Measurements from ENCODE around the gene RANBP1. TPM values are rescaled to one million over a fixed set of nuclear protein-coding genes. Genes with fewer than 3 reads are reported as not detected.
A peak's percentile ranks its signal among the peaks of the same experiment; 100 is the strongest.

The RANBP1 gene
- total and polyA plus RNA-seq, 2 of the 13 experiments (the other 11 are each of a cell fraction or from before 2014, with no cell fraction given) = 181 to 492 TPM

GRCh38 chr22:20148414-20148813, 32.5 kb downstream of the RANBP1 start:
- in situ Hi-C loops (cut with HindIII; ENCODE audit: extremely low pct_ligation_motif_present, low pct_unique_long_range_greater_than_20kb) (no loop called here), intact Hi-C loops (cut with micrococcal nuclease; ENCODE audit: unreplicated experiment) (no loop called here)
- no peak for FAIRE-seq
- POLR2A ChIA-PET = no interaction called here
- no peaks in the 10 kb centered on the region for H3K36me3 ChIP-seq (replicated peaks in 1 of 2; ENCODE audit: control insufficient read depth in 1 of 2, insufficient read depth in 2 of 2, low read length in 2 of 2)
- H3K79me2 ChIP-seq (ENCODE audit: insufficient read depth, low read length) = no peaks in the 10 kb centered on the region
- no peak overlapping the region for H3K4me2 ChIP-seq (ENCODE audit: low read depth, low read length)
- no peak overlapping the region for H3K27ac ChIP-seq (ENCODE audit: extremely low read length, insufficient read depth, low read length)
- WGBS (ENCODE audit: low lambda C conversion rate) = 86% methylated on average over 1 of the region's 18 CpGs
- H3K9me3 ChIP-seq (ENCODE audit: low read length) = no peaks in the 10 kb centered on the region
- no peak overlapping the region for H2AFZ ChIP-seq (ENCODE audit: low read length)
- DNase-seq (ENCODE audit: low spot score) = no peak
- H3K4me3 ChIP-seq (replicated peaks in 1 of 3; ENCODE audit: insufficient read depth in 1 of 3, low read depth in 2 of 3, low read length in 3 of 3) = no peak overlapping the region
- no peak overlapping the region for H3K9ac ChIP-seq (ENCODE audit: insufficient read depth, low read depth, low read length)
- no TSS peak for BruUV-seq (replicated peaks)
- peaks cover 5 to 14% of the 10 kb centered on the region in 2 experiments; a peak in 4 of 5 replicates for H3K27me3 ChIP-seq (ENCODE audit: control insufficient read depth in 1 of 2, insufficient read depth in 2 of 2, low read length in 2 of 2)
- no peaks in the 10 kb centered on the region for H4K20me1 ChIP-seq (ENCODE audit: insufficient read depth, low read length)
- H3K4me1 ChIP-seq (ENCODE audit: insufficient read depth, low read length) = 0 out of 2 replicates have a peak, but pooled peaks cover 12% of the 10 kb centered on the region
- CTCF ChIA-PET (ENCODE audit: low intra/inter-chr PET ratio, low total read pairs) = no interaction called here
- no peak for ATAC-seq
- 0 out of 2 replicates have a peak, but pooled peaks have one; percentile 25 for TF ChIP-seq HNRNPL (IDR thresholded peaks at IDR 0.05; ENCODE audit: low read depth, low read length)
- TF ChIP-seq AGO2 (optimal IDR thresholded peaks at IDR 0.05; ENCODE audit: low read depth, low read length) = peak; percentile 26
- no peak for TF ChIP-seq MEF2D (CRISPR knock-in tag; IDR thresholded peaks at IDR 0.05)

DNA sequence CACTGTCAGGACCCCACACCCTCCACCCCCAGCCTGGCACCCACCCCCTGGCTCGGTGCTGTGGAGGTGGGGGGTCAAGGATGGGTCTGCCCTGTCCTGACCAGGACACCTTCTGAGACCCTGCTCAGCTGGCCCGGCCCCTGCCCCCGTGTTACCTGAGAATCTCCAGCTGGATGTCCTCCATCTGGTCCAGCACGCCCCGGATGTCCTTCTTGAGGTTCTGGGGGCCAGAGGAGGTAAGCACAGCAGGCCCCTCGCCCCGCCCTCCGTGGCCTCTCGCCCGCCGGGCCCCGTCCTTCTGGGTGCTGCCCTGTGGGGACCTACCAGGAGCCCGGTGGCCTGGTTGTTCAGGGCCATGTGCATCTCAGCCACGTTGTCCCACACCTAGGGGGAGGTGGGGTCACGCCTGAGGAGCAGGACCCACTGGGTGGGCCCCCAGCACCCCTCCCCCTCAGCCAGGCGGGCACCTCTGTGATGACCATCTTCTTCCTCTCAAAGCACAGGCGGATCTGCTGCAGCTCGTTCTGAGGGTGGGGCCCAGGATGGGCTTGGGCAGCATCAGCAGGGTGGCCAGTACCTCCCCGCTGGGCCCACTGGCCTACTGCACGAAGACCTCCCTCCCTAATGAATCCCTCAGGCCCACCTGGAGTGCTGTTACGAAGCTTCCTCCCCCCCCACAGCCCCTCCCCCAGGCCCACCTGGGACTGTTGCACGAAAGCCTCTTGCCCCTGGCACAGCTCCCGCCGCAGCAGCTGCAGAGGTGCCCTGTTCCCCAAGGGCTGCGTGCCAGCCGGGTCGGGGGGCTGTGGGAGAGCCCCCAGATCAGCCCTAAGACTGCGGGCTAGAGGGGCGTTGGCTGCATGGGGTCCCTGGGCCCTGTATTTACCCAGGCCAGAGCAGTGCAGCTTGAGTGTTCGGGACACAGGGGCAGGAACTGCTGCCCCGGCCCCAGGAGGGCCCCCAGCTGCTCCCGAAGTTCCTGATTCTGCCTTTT, 33.6 kb downstream of the RANBP1 start:
- no TSS peak for BruUV-seq (replicated peaks)
- ChIA-PET CTCF (ENCODE audit: low intra/inter-chr PET ratio, low total read pairs) (no interaction called here), POLR2A (no interaction called here)
- no peaks in the 10 kb centered on the region for H3K9me3 ChIP-seq (ENCODE audit: low read length)
- 35% methylated on average over 4 of the region's 32 CpGs for WGBS (ENCODE audit: low lambda C conversion rate)
- H3K79me2 ChIP-seq (ENCODE audit: insufficient read depth, low read length) = no peaks in the 10 kb centered on the region
- no peak overlapping the region for H3K9ac ChIP-seq (ENCODE audit: insufficient read depth, low read depth, low read length)
- no peak overlapping the region for H3K27ac ChIP-seq (ENCODE audit: extremely low read length, insufficient read depth, low read length)
- no peaks in the 10 kb centered on the region for H3K36me3 ChIP-seq (replicated peaks in 1 of 2; ENCODE audit: control insufficient read depth in 1 of 2, insufficient read depth in 2 of 2, low read length in 2 of 2)
- H4K20me1 ChIP-seq (ENCODE audit: insufficient read depth, low read length) = no peaks in the 10 kb centered on the region
- intact Hi-C loops (cut with micrococcal nuclease; ENCODE audit: unreplicated experiment) (no loop called here), in situ Hi-C loops (cut with HindIII; ENCODE audit: extremely low pct_ligation_motif_present, low pct_unique_long_range_greater_than_20kb) (loop anchor here (10.0 to 25.0 kb wide), 2 partner anchors 85 to 1187 kb away; no protein-coding TSS in a partner anchor)
- H3K4me3 ChIP-seq (replicated peaks in 1 of 3; ENCODE audit: insufficient read depth in 1 of 3, low read depth in 2 of 3, low read length in 3 of 3) = no peak overlapping the region
- H3K4me2 ChIP-seq (ENCODE audit: low read depth, low read length) = no peak overlapping the region
- no peak overlapping the region for H2AFZ ChIP-seq (ENCODE audit: low read length)
- FAIRE-seq (no peak), ATAC-seq (no peak), DNase-seq (ENCODE audit: low spot score) (no peak)
- 0 out of 2 replicates have a peak, but pooled peaks cover 12% of the 10 kb centered on the region for H3K4me1 ChIP-seq (ENCODE audit: insufficient read depth, low read length)
- H3K27me3 ChIP-seq (ENCODE audit: control insufficient read depth in 1 of 2, insufficient read depth in 2 of 2, low read length in 2 of 2) = peaks cover 8 to 23% of the 10 kb centered on the region in 2 experiments
- TF ChIP-seq NPAS2 (CRISPR knock-in tag; IDR thresholded peaks at IDR 0.05; ENCODE audit: borderline replicate concordance) = no peak
- TF ChIP-seq HOXA9 (CRISPR knock-in tag; IDR thresholded peaks at IDR 0.05; ENCODE audit: borderline replicate concordance) = no peak
- no peak for TF ChIP-seq RELA (CRISPR knock-in tag; IDR thresholded peaks at IDR 0.05)
- TF ChIP-seq ZNF839 (CRISPR knock-in tag; IDR thresholded peaks at IDR 0.05; ENCODE audit: borderline replicate concordance) = no peak
- TF ChIP-seq SMAD3 (CRISPR knock-in tag; IDR thresholded peaks at IDR 0.05) = no peak
